ENCODE results near the gene TSC22D1.

Gene TSC22D1

DNA sequence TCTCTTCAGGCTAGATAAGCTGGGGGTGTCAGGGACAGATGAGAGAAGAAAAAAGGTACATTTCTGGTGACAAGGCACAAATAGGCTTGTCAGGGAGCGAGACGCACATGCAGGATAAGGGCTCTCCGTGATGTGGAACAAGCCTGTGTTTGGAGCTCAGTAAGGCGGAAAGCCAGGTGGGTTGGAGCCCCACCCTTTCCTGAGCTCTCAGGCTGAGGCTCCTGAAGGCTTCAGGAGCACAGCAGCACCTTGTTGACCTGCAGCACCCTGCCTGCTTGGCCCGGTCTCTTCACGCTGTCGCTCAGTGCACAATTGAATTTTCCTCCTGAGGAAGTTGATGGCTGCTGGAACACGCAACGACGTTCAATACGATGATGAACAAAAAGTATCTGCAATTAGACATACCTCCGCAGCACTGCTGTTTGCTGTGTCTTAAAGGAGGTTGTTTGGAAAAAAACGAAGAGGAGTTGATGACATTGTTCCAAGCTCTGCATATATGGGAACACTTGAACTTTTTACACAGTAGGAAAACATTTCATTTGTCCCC lies 173.2 kb downstream of the TSC22D1 start:
- TF ChIP-seq FOXP2 (optimal IDR thresholded peaks at IDR 0.05; ENCODE audit: control extremely low read depth, extremely low read length, insufficient read depth) (no peak), EZH2 (IDR thresholded peaks at IDR 0.05) (no peak), POLR2AphosphoS5 (IDR thresholded peaks at IDR 0.05; ENCODE audit: borderline replicate concordance, low read depth, low read length) (no peak)
- Histone ChIP-seq H3K4me3 (no peak overlapping the region), H3K9me3 (ENCODE audit: low read depth, low read length) (no peaks in the 10 kb centered on the region), H3K27ac (no peak overlapping the region), H3K9ac (ENCODE audit: insufficient read length) (no peak overlapping the region), H3K36me3 (ENCODE audit: insufficient read depth, low read length) (no peaks in the 10 kb centered on the region)
- no peak for DNase-seq (ENCODE audit: low read depth, low spot score)

DNA sequence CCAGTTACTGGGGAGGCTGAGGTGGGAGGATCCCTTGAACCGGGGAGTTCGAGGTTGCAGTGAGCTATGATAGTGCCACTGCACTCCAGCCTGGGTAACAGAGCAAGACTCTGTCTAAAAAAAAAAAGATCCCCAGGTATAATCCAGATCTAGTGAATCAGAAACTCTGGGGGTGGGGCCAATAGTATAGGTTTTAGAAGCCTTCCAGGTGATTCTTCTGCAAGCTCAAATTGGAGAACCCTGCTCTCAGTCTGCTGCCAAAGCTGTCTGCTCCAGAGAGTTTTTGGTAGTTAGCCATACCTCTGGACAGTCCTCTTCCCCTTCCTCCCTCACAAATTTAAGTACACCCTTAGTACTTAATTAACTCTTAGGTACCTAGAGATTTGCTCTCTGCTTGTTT lies 174.6 kb downstream of the TSC22D1 start:
- no peaks in the 10 kb centered on the region for H3K36me3 ChIP-seq (ENCODE audit: insufficient read depth, low read length)
- H3K4me3 ChIP-seq, result no peak overlapping the region
- DNase-seq (ENCODE audit: low read depth, low spot score), result no peak
- no peak for TF ChIP-seq EZH2 (IDR thresholded peaks at IDR 0.05)
- no peak for TF ChIP-seq POLR2AphosphoS5 (IDR thresholded peaks at IDR 0.05; ENCODE audit: borderline replicate concordance, low read depth, low read length)
- TF ChIP-seq FOXP2 (optimal IDR thresholded peaks at IDR 0.05; ENCODE audit: control extremely low read depth, extremely low read length, insufficient read depth), result no peak
- H3K9me3 ChIP-seq (ENCODE audit: low read depth, low read length), result no peaks in the 10 kb centered on the region
- H3K27ac ChIP-seq, result no peak overlapping the region
- no peak overlapping the region for H3K9ac ChIP-seq (ENCODE audit: insufficient read length)

DNA sequence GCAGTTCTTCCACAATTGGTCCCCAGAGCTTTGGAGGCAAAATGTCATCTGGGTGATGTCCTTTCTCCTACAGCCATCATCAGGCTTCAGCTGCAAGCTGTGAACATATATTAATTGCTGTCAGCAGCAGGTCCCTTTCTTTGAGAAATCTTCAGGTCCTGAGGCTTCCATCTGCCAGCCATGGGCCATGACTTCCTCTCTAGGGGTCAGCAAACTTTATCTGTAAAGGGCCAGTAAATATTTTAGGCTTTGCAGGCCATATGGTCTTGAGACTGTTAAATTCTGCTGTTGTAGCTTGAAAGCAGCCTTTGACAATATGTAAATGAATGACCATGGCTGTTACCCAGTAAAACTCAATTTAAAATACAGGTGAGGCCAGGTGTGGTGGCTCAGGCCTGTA lies 175.4 kb downstream of the TSC22D1 start:
- H3K9ac ChIP-seq (ENCODE audit: insufficient read length), result no peak overlapping the region
- TF ChIP-seq FOXP2 (optimal IDR thresholded peaks at IDR 0.05; ENCODE audit: control extremely low read depth, extremely low read length, insufficient read depth) (no peak), POLR2AphosphoS5 (IDR thresholded peaks at IDR 0.05; ENCODE audit: borderline replicate concordance, low read depth, low read length) (no peak), EZH2 (IDR thresholded peaks at IDR 0.05) (no peak)
- H3K27ac ChIP-seq, result no peak overlapping the region
- H3K36me3 ChIP-seq (ENCODE audit: insufficient read depth, low read length), result no peaks in the 10 kb centered on the region
- H3K4me3 ChIP-seq, result no peak overlapping the region
- H3K9me3 ChIP-seq (ENCODE audit: low read depth, low read length), result no peaks in the 10 kb centered on the region
- no peak for DNase-seq (ENCODE audit: low read depth, low spot score)

DNA sequence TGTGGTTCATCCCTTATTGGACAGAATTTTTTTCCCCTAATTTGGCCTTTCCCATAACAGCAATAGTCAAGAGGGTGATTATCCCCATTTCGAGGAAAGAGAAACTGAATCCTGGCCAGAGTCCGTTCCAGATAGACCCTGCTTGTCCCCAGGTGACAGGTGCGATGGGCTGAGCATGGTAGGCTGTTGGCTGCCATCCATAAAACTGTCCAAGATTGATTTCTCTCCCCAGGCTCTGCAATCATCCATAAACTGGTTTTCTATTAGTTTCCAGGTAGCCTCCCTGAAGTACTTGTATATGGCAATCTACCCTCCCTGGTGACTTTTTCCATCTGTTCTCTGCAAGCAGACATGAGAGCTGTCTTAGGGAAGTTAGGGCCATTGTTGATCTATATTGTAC lies 177.1 kb downstream of the TSC22D1 start:
- no peak for DNase-seq (ENCODE audit: low read depth, low spot score)
- Histone ChIP-seq H3K36me3 (ENCODE audit: insufficient read depth, low read length) (no peaks in the 10 kb centered on the region), H3K9me3 (ENCODE audit: low read depth, low read length) (no peaks in the 10 kb centered on the region), H3K4me3 (no peak overlapping the region), H3K9ac (ENCODE audit: insufficient read length) (no peak overlapping the region), H3K27ac (no peak overlapping the region)
- TF ChIP-seq EZH2 (IDR thresholded peaks at IDR 0.05), result no peak
- no peak for TF ChIP-seq FOXP2 (optimal IDR thresholded peaks at IDR 0.05; ENCODE audit: control extremely low read depth, extremely low read length, insufficient read depth)
- no peak for TF ChIP-seq POLR2AphosphoS5 (IDR thresholded peaks at IDR 0.05; ENCODE audit: borderline replicate concordance, low read depth, low read length)

DNA sequence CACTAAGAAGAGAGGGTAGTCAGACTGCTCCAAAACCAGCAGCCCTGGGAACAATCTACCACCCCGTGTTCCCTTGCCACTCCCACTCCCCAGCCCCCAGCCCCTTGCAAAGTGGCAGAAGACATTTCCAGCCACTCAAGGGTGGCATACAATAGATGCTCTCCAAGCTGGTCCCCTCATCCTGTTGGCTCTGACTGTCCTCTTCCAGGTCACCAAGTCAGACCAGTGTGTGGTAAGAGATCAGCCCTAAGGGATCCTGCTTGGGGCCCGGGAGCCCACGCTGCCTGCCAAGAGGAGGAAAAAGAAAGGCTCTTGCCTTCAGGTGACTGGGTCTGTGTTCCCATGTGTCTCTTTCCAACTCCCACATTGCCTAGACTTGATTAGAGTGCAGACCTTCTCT lies 177.5 kb downstream of the TSC22D1 start:
- H3K27ac ChIP-seq, result no peak overlapping the region
- no peak overlapping the region for H3K9ac ChIP-seq (ENCODE audit: insufficient read length)
- TF ChIP-seq FOXP2 (optimal IDR thresholded peaks at IDR 0.05; ENCODE audit: control extremely low read depth, extremely low read length, insufficient read depth) (no peak), POLR2AphosphoS5 (IDR thresholded peaks at IDR 0.05; ENCODE audit: borderline replicate concordance, low read depth, low read length) (no peak), EZH2 (IDR thresholded peaks at IDR 0.05) (no peak)
- no peak for DNase-seq (ENCODE audit: low read depth, low spot score)
- H3K4me3 ChIP-seq, result no peak overlapping the region
- no peaks in the 10 kb centered on the region for H3K36me3 ChIP-seq (ENCODE audit: insufficient read depth, low read length)
- H3K9me3 ChIP-seq (ENCODE audit: low read depth, low read length), result no peaks in the 10 kb centered on the region

DNA sequence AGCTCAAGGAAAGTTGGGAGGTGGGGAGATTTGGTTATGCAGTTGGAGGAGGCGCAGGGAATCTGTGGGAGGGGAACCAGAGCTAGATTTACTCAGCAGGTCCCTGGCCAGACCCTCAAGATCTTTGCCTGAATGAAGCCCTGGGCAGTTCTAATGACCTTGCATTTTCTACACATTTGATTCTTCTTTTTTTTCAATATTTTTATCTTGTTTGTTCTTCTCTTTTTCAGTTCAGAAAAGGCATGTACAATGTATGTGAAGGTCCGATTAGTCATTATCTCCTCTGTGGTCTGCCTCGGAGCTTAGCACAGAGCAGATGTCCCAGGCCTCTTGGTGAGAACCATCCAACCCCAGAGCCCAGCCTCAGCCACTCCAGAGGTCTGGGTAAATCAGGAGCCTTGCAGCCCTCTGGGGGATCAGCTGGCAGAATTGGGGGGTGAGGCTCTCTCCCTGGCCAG lies 178.3 kb downstream of the TSC22D1 start:
- H3K4me3 ChIP-seq, result no peak overlapping the region
- no peak for DNase-seq (ENCODE audit: low read depth, low spot score)
- H3K36me3 ChIP-seq (ENCODE audit: insufficient read depth, low read length), result no peaks in the 10 kb centered on the region
- H3K9me3 ChIP-seq (ENCODE audit: low read depth, low read length), result no peaks in the 10 kb centered on the region
- H3K27ac ChIP-seq, result no peak overlapping the region
- TF ChIP-seq EZH2 (IDR thresholded peaks at IDR 0.05) (no peak), POLR2AphosphoS5 (IDR thresholded peaks at IDR 0.05; ENCODE audit: borderline replicate concordance, low read depth, low read length) (no peak), FOXP2 (optimal IDR thresholded peaks at IDR 0.05; ENCODE audit: control extremely low read depth, extremely low read length, insufficient read depth) (no peak)
- H3K9ac ChIP-seq (ENCODE audit: insufficient read length), result no peak overlapping the region

DNA sequence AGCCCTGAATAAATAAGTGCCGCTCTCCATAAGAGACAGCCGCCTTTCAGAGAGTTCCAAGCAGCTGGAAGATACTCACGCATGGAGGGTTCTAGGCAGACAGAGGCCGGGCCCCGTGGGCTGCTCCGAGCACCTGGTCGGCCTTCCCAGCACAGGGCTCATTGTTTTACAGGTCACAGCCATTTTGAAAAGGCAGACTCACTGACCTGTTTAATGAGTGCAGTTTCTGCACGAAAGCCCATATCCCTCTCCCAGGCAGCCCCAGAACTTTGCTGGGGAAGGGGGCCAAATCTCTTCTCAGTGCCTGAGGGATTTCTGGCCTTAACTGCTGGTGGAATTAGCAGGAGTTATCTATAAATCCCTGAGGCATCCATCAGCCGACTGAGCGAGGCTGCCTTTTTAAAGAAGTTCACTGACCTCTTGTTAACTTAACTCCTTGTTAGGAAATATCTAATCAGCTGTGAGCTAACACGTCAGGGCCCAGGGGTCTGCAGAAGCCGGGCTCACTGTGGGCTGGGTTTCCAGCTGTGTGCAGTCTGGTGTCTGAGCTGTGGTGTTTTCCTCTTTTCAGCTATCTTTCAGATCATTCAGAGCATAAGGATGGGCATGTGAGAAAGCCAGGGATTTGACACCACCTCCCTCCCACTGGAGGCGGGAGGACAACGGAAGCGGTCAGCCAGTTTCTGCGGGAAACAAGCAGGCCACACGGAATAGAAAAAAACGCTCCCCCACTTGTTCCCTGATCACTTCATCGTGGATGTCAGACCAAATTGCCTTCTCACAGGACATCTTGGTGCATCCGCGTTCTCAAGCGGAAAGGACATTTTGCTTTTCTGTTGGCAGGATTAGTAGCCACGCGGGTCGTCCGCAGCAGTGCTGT lies 179.2 kb downstream of the TSC22D1 start:
- DNase-seq (ENCODE audit: low read depth, low spot score), result no peak
- TF ChIP-seq EZH2 (IDR thresholded peaks at IDR 0.05) (no peak), POLR2AphosphoS5 (IDR thresholded peaks at IDR 0.05; ENCODE audit: borderline replicate concordance, low read depth, low read length) (no peak), FOXP2 (optimal IDR thresholded peaks at IDR 0.05; ENCODE audit: control extremely low read depth, extremely low read length, insufficient read depth) (no peak)
- Histone ChIP-seq H3K36me3 (ENCODE audit: insufficient read depth, low read length) (no peaks in the 10 kb centered on the region), H3K9ac (ENCODE audit: insufficient read length) (no peak overlapping the region), H3K4me3 (no peak overlapping the region), H3K27ac (no peak overlapping the region), H3K9me3 (ENCODE audit: low read depth, low read length) (no peaks in the 10 kb centered on the region)

DNA sequence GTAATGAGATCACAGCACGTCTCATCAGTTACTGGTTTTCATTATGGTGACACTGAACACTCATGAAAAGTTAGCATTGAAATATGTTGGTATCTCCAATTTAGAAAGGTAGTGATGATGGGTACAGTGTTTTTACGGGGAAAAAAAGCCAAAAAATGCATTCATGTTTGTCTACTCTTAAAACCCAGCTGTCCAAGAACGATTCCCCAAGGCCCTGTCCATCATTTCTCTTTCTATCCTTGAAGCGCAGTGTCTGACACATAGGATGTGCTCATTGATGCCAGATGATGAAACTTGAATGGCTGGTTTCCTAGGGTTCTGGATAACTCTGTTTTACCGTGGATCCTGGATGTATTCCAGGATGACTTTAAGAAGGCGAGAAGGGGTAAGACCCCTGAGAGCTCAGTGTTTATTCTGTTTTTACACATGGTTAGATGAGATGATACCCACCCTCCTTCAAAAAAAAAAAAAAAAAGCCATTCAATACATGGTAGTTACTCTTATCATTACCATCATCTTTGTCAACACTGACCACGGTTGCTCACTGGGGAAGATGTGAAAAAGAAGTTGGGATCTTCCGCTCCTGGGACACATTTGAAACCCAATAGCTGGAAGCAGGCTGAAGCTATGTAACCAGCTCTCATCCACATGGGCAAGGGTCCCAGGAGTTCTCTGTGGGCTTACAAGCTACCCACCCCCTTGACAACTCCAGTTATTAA lies 180.0 kb downstream of the TSC22D1 start:
- no peak overlapping the region for H3K9ac ChIP-seq (ENCODE audit: insufficient read length)
- TF ChIP-seq FOXP2 (optimal IDR thresholded peaks at IDR 0.05; ENCODE audit: control extremely low read depth, extremely low read length, insufficient read depth) (no peak), POLR2AphosphoS5 (IDR thresholded peaks at IDR 0.05; ENCODE audit: borderline replicate concordance, low read depth, low read length) (no peak), EZH2 (IDR thresholded peaks at IDR 0.05) (no peak)
- H3K9me3 ChIP-seq (ENCODE audit: low read depth, low read length), result no peaks in the 10 kb centered on the region
- DNase-seq (ENCODE audit: low read depth, low spot score), result no peak
- H3K36me3 ChIP-seq (ENCODE audit: insufficient read depth, low read length), result no peaks in the 10 kb centered on the region
- H3K27ac ChIP-seq, result no peak overlapping the region
- H3K4me3 ChIP-seq, result no peak overlapping the region
